ENCODE data around the gene TERF2IP. TPM values are rescaled to one million over a fixed set of nuclear protein-coding genes. Genes with fewer than 3 reads are reported as not detected.

TERF2IP gene, protein sequence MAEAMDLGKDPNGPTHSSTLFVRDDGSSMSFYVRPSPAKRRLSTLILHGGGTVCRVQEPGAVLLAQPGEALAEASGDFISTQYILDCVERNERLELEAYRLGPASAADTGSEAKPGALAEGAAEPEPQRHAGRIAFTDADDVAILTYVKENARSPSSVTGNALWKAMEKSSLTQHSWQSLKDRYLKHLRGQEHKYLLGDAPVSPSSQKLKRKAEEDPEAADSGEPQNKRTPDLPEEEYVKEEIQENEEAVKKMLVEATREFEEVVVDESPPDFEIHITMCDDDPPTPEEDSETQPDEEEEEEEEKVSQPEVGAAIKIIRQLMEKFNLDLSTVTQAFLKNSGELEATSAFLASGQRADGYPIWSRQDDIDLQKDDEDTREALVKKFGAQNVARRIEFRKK
- total RNA-seq (100 to 1,000 TPM in 1 of 2 donors, 10 to 100 TPM in 1; 98.1 to 107 TPM), total RNA-seq (169 to 177 reads per million in 2 donors)

DNA sequence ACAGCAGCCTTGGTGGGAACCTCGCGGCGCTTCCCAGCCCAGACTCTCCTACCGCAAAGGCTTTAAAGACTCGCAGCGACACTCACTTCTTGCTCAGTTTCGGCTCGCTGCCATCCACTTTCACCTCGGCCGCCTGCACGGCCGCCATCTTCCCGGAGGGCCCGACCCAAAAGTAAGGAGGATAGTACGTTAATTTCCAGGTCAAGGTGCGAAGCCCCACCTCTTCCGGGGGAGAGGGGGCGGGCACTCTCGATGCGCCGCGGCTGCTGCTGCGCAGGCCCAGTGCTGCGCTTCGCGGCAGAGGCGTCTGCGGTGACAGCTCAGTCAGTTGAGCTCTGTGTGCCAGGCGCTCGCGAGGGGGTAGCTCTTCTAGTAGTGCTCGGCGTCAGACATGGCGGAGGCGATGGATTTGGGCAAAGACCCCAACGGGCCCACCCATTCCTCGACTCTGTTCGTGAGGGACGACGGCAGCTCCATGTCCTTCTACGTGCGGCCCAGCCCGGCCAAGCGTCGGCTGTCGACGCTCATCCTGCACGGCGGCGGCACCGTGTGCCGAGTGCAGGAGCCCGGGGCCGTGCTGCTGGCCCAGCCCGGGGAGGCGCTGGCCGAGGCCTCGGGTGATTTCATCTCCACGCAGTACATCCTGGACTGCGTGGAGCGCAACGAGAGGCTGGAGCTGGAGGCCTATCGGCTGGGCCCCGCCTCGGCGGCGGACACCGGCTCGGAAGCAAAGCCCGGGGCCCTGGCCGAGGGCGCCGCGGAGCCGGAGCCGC lies at the start of gene TERF2IP, which contains the start of gene KARS1:
Gene TERF2IP (plus strand): TSS at position 282 of the 773 bp plus-strand sequence. CDS start 110 bp downstream, at position 392.
Gene KARS1 (minus strand): TSS at position 174 of the 773 bp plus-strand sequence. CDS start 26 bp downstream, at position 148.
- H3K9me3 ChIP-seq (ENCODE audit: control insufficient read depth, low read length, poor library complexity, severe bottlenecking) = no peaks in the 10 kb centered on the region
- Mint-ChIP-seq H3K27me3 (no peaks in the 10 kb centered on the region), H3K4me1 (peaks cover 44% of the 10 kb centered on the region), H3K27ac (peak within 1 kb of the TSS; percentile 99), H3K4me3 (peak within 1 kb of the TSS; percentile 99), H3K36me3 (ENCODE audit: low read depth) (peaks cover 12% of the 10 kb centered on the region)
- peak; percentile 86 for ATAC-seq
- peak; percentile 88 to 94 (median 91) for DNase-seq

DNA sequence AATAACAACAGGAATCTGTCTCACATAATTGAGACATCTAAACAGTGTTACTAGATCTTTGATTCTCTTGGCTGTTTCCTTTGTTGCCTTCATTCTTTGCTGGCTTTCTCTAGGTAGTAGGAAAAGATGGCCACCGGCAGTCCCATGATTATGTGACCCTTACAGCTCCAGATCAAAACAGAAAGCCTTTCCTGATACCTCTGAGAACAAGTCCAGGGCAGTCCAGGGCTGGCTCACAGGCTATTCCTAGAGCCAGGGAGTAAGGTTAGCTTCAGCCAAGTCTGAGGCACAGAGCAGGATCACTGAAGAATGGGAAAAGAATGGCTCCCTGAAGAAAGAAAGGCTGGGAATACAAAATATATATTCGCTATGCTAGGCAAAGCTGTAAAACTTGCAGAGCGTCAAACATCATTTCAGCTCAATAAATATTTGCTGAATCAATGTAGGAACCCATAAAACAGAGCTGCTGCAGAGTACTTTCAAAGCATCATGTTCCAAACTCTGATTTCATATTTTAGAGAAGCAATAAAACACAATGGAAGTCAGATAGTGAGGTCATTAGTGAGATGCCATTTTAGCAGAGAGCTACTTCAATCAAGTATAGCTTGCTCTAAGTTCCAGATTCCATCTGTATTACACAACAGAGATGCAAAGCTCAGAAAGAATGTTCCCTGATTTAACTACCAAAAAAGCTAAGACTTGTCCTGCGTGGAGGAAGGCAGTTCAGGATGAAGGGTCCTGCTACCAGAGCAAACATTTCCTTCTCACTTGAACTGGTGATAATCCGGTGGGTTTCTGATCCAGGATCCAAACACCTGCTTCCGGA lies 47.9 kb upstream of the TERF2IP start:
- ATAC-seq = no peak
- H3K4me1 Mint-ChIP-seq = peaks cover 2% of the 10 kb centered on the region
- peaks cover 5% of the 10 kb centered on the region for H3K36me3 Mint-ChIP-seq (ENCODE audit: low read depth)
- H3K4me3 Mint-ChIP-seq = no peak overlapping the region
- no peaks in the 10 kb centered on the region for H3K27me3 Mint-ChIP-seq
- no peak overlapping the region for H3K27ac Mint-ChIP-seq
- no peak for DNase-seq
- H3K9me3 ChIP-seq (ENCODE audit: control insufficient read depth, low read length, poor library complexity, severe bottlenecking) = no peaks in the 10 kb centered on the region

DNA sequence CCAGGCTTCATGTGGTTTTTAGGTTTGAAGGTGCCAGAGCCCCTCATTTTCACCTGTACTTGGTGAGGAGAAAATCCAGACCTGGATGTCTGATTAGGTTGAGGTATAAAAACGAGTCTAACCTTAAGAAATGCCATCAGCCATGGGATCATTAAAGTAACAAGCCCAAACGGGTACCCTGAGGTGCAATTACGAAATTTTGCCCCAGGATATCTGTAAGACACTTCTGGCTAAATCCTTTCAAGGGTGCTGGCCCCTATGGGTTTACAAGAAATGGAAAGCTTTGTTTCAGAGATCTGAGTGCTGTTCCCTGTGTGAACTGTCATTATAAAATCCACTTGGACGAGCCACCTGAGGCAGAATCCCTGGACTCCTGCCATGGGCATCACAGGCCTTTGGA lies 44.3 kb upstream of the TERF2IP start:
- DNase-seq (no peak), ATAC-seq (no peak)
- Mint-ChIP-seq H3K27ac (no peak overlapping the region), H3K36me3 (ENCODE audit: low read depth) (peaks cover 4% of the 10 kb centered on the region), H3K27me3 (no peaks in the 10 kb centered on the region), H3K4me3 (no peak overlapping the region), H3K4me1 (peaks cover 7% of the 10 kb centered on the region)
- H3K9me3 ChIP-seq (ENCODE audit: control insufficient read depth, low read length, poor library complexity, severe bottlenecking) = no peaks in the 10 kb centered on the region

DNA sequence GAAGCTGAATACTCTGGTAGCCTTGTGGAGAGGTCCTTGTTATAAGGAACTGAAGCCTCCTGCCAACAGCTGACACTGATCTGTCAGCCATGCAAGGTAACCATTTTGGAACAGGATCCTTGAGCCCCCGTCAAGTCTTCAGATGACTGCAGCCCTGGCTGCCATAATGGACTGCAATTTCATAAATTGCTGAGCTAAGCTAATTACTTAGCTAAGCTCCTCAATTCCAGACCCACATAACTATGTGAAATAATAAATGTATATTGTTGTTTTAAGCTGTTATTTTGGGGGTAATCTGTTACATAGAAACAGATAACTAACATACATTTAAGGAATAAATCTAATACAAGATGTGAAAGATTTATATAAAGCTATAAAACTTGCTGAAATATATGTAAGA lies 41.1 kb upstream of the TERF2IP start:
- no peaks in the 10 kb centered on the region for H3K27me3 Mint-ChIP-seq
- DNase-seq (no peak), ATAC-seq (no peak)
- no peak overlapping the region for H3K4me3 Mint-ChIP-seq
- H3K36me3 Mint-ChIP-seq (ENCODE audit: low read depth) = peaks cover 4% of the 10 kb centered on the region
- H3K9me3 ChIP-seq (ENCODE audit: control insufficient read depth, low read length, poor library complexity, severe bottlenecking) = no peaks in the 10 kb centered on the region
- peaks cover 9% of the 10 kb centered on the region for H3K4me1 Mint-ChIP-seq
- H3K27ac Mint-ChIP-seq = no peak overlapping the region

DNA sequence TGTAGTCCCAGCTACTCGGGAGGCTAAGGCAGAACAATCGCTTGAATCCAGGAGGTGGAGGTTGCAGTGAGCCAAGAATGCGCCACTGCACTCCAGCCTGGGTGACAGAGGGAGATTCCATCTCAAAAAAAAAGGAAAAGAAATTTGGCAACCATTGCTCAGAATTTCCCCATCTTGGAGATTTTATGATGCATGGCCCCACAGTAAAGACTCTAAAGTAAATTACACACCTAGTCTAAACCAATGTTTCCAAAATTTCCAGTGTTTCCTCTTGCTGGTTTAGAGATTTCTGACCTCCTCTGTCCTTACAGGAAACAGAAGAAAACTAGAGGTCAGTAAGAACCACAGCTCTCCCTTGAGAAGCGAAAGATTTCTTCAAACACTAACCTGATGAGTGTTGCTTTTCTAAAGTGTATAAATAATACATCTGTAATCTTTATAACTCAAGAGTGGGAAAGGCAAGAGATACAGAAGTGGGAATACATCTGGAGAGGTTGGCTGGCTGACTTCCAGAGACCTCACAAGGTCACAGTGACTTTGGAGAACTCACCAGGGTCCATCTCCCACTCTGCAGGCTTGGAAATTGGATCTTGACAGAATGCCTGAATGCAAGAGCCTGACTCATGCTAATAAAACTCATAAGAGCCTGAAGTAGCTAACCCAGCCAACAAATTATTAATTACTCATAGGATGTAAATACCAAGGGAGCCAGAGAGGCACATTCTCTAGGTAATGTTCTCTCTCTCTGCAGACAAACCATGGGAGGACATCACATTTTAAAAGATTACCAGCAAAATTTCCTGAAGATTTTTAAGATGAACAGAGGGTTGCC lies 33.3 kb upstream of the TERF2IP start:
- no peaks in the 10 kb centered on the region for H3K9me3 ChIP-seq (ENCODE audit: control insufficient read depth, low read length, poor library complexity, severe bottlenecking)
- H3K27me3 Mint-ChIP-seq = no peaks in the 10 kb centered on the region
- no peak for ATAC-seq
- H3K36me3 Mint-ChIP-seq (ENCODE audit: low read depth) = peaks cover 4% of the 10 kb centered on the region
- H3K4me3 Mint-ChIP-seq = no peak overlapping the region
- H3K4me1 Mint-ChIP-seq = peaks cover 24% of the 10 kb centered on the region
- H3K27ac Mint-ChIP-seq = no peak overlapping the region
- DNase-seq = no peak

DNA sequence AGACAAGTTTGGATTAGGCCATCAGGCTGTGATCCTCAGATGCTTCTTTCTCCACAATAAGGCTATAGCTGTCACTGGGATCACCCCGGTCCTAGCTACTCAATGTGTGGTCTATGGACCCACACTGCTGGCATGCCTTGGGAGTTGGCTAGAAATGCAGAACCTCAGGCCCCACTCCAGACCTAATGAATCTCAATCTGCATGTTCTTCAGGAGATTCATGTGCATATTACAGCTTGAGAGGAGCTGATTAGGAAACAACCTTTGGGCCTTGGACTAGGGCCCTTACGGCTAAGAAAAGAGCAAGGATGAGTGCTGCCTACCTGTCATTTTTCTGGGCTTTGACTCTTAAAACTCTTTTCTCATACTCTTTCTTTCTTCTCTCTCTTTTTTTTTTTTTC lies 32.0 kb upstream of the TERF2IP start:
- DNase-seq (no peak), ATAC-seq (no peak)
- Mint-ChIP-seq H3K36me3 (ENCODE audit: low read depth) (peaks cover 4% of the 10 kb centered on the region), H3K27me3 (no peaks in the 10 kb centered on the region), H3K4me3 (peak overlapping the region; percentile 79), H3K27ac (peak overlapping the region; percentile 96), H3K4me1 (peaks cover 31% of the 10 kb centered on the region)
- H3K9me3 ChIP-seq (ENCODE audit: control insufficient read depth, low read length, poor library complexity, severe bottlenecking) = no peaks in the 10 kb centered on the region

DNA sequence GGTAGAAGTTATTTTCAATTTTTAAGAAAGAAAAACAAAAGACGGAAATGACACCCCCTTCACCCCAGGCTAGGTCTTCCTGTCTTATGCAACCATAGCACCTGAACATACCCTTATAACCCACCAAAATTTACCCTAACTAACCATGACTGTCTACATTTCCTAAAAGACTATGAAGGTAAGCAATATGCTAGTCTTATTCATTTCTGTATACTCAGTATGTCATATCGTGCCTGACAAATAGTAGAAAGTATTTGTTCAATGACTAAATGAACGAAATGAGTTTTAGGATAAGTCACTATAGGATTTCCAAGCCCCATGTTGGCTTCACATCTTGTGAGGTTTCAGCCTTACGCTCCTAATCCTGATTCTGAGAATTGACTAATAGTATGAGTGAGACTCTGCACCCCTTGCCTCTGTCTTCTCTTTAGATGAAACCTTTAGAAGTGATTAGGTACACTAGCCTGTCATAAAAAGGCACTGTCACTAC lies 31.0 kb upstream of the TERF2IP start:
- Mint-ChIP-seq H3K36me3 (ENCODE audit: low read depth) (peaks cover 4% of the 10 kb centered on the region), H3K4me3 (peak overlapping the region; percentile 79), H3K27me3 (no peaks in the 10 kb centered on the region), H3K27ac (peak overlapping the region; percentile 96), H3K4me1 (peaks cover 37% of the 10 kb centered on the region)
- no peak for DNase-seq
- peak; percentile 70 for ATAC-seq
- H3K9me3 ChIP-seq (ENCODE audit: control insufficient read depth, low read length, poor library complexity, severe bottlenecking) = no peaks in the 10 kb centered on the region

DNA sequence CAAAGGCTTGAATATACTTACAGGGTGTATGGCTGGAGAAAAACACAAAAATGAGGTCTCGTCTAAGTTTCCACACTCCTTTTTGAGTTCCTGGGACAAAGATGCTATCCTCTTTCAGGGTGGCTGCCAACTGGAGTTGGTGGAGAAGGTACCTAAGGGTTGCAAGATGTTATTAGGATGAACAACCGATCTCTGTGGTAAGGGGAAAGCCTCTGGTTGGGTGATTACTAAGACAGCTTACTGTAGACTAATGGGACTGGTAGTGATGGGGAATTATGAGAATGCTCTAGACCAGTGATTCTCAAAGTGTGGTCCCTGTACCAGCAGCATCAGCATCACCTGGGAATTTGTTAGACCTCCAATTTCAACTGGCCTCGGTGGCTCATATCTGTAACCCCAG lies 30.5 kb upstream of the TERF2IP start:
- H3K36me3 Mint-ChIP-seq (ENCODE audit: low read depth) = peaks cover 4% of the 10 kb centered on the region

DNA sequence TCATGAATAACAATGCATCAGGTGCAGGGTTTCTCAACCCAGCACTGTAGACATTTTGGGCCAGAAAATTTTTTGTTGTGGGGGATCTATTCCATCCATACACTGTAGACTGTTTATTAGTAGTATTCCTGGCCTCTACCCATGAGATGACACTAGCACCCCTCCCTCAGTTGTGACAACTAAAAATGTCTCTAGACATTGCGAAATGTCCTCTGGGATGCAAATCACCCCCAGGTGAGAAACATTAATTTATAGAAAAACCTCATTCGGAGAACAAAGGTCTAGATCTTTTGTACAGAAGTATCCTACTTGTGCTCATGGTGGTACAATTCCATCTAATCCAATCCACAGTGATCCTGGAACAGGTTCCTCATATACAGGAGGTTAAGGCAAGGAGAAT lies 28.8 kb upstream of the TERF2IP start:
- DNase-seq = no peak
- no peaks in the 10 kb centered on the region for H3K27me3 Mint-ChIP-seq
- H3K36me3 Mint-ChIP-seq (ENCODE audit: low read depth) = peaks cover 4% of the 10 kb centered on the region
- no peak for ATAC-seq
- H3K4me1 Mint-ChIP-seq = peaks cover 43% of the 10 kb centered on the region
- H3K9me3 ChIP-seq (ENCODE audit: control insufficient read depth, low read length, poor library complexity, severe bottlenecking) = no peaks in the 10 kb centered on the region
- no peak overlapping the region for H3K4me3 Mint-ChIP-seq
- H3K27ac Mint-ChIP-seq = peak overlapping the region; percentile 47

More for the DNA sequence above, 30.5 kb upstream of the TERF2IP start:
- Mint-ChIP-seq H3K4me1 (peaks cover 42% of the 10 kb centered on the region), H3K27ac (peak overlapping the region; percentile 96), H3K27me3 (no peaks in the 10 kb centered on the region), H3K4me3 (peak overlapping the region; percentile 79)
- no peak for DNase-seq
- ATAC-seq = no peak
- no peaks in the 10 kb centered on the region for H3K9me3 ChIP-seq (ENCODE audit: control insufficient read depth, low read length, poor library complexity, severe bottlenecking)

DNA sequence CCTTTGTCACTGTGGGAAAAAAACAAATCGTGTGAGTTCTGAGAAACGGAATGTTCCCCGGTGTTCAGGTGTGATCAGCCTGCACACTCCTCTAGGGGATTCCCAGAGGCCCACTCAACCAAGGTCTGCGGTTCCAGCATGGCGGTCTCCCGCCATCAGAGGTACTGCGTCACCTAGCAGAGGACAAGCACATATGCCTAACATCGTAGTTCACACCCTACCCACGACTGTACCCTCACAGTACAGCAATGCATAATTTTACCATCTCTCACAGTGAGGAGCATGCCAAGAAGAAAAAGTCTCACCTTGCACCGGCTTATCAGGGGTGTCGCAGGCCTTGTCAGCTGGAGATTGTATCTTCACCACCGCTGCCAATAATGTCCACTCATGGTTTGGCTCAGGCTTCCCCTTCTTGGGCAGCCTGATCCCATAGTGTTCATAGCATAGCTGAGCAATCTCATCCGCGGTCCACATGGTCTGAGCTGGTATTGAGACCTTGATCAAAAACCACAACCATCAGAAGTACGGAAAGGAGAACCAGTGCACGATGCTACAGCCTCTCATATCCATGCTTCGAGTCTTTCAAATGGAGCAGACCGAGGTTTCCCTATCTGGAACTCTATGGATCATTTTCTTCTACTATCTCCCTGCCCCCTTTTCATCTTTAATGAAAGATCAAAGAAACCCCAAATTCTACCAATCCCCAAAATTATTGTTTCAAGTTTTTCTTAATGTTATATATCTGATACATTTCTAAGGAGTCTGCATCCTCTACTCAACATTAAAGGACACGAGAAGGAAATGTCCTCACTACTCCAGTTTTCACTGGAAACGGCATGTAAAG lies 27.0 kb upstream of the TERF2IP start:
- H3K9me3 ChIP-seq (ENCODE audit: control insufficient read depth, low read length, poor library complexity, severe bottlenecking) = no peaks in the 10 kb centered on the region
- Mint-ChIP-seq H3K27ac (peak overlapping the region; percentile 96), H3K27me3 (no peaks in the 10 kb centered on the region), H3K36me3 (ENCODE audit: low read depth) (peaks cover 5% of the 10 kb centered on the region), H3K4me3 (peak overlapping the region; percentile 41), H3K4me1 (peaks cover 43% of the 10 kb centered on the region)
- DNase-seq = no peak
- ATAC-seq = peak; percentile 13

DNA sequence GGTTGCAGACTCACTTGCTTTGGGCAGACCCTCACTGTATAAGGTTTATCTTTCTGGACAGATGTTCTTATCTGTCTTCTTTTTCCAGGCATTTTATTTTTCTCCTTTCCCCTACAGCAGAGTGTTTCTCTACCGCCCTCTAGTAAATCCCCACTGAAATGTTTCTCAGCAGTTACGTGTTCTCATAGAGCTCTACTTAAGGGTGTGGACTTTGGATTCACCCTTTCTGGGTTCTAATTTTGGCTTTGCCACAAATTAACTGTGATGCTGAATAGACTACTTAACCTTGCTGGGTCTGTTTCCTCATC lies 26.4 kb upstream of the TERF2IP start:
- ATAC-seq (no peak), DNase-seq (no peak)
- H3K36me3 Mint-ChIP-seq (ENCODE audit: low read depth) = peaks cover 9% of the 10 kb centered on the region
- H3K27ac Mint-ChIP-seq = peak overlapping the region; percentile 96
- H3K27me3 Mint-ChIP-seq = no peaks in the 10 kb centered on the region
- no peaks in the 10 kb centered on the region for H3K9me3 ChIP-seq (ENCODE audit: control insufficient read depth, low read length, poor library complexity, severe bottlenecking)
- no peak overlapping the region for H3K4me3 Mint-ChIP-seq
- peaks cover 45% of the 10 kb centered on the region for H3K4me1 Mint-ChIP-seq

Data from T-helper 17 cell (primary cell).